ENCODE results near the gene HERC2.
"Not testable (repeated sequence)": the region's sequence is repeated elsewhere in the genome, so short reads cannot be mapped to it uniquely, and the experiment has no call there.

The HERC2 gene

GRCh38 chr15:28322129-28322588 is at the start of gene HERC2:
TSS of gene HERC2 (minus strand) at chr15:28322179. CDS start at chr15:28321433, 746 bp downstream.
- not testable (repeated sequence) for DNase-seq (ENCODE audit: low spot score); FAIRE-seq

- not testable (repeated sequence) for DNase-seq (ENCODE audit: low spot score); FAIRE-seq
Measured at GRCh38 chr15:28365502-28365901, 43.5 kb upstream of the HERC2 start.

GRCh38 chr15:28357984-28358383 is 36.0 kb upstream of the HERC2 start, which contains the start of gene GOLGA6L24:
TSS of gene GOLGA6L24 (minus strand) at chr15:28358084. CDS start at chr15:28358023, 61 bp downstream.
- not testable (repeated sequence) for FAIRE-seq; DNase-seq (ENCODE audit: low spot score)

GRCh38 chr15:28321358-28322078 is 461 bp downstream of the HERC2 start:
- DNase-seq (ENCODE audit: low spot score); FAIRE-seq: not testable (repeated sequence)

- FAIRE-seq; DNase-seq (ENCODE audit: low spot score): not testable (repeated sequence)
Measured at GRCh38 chr15:28319725-28320124, 2.3 kb downstream of the HERC2 start.

GRCh38 chr15:28318828-28319227 is 3.2 kb downstream of the HERC2 start:
- not testable (repeated sequence) for FAIRE-seq; DNase-seq (ENCODE audit: low spot score)

- FAIRE-seq: not testable (repeated sequence)
Measured at GRCh38 chr15:28318122-28318521, 3.9 kb downstream of the HERC2 start.

GRCh38 chr15:28316958-28317357 is 5.0 kb downstream of the HERC2 start:
- FAIRE-seq: not testable (repeated sequence)

More at GRCh38 chr15:28318122-28318521, 3.9 kb downstream of the HERC2 start:
- DNase-seq (ENCODE audit: low spot score): not testable (repeated sequence)

GRCh38 chr15:28310454-28310853 is 11.5 kb downstream of the HERC2 start:
- FAIRE-seq; DNase-seq (ENCODE audit: low spot score): not testable (repeated sequence)

More at GRCh38 chr15:28316958-28317357, 5.0 kb downstream of the HERC2 start:
- not testable (repeated sequence) for DNase-seq (ENCODE audit: low spot score)

GRCh38 chr15:28308718-28309117 is 13.3 kb downstream of the HERC2 start:
- DNase-seq (ENCODE audit: low spot score); FAIRE-seq: not testable (repeated sequence)

- FAIRE-seq; DNase-seq (ENCODE audit: low spot score): not testable (repeated sequence)
Measured at GRCh38 chr15:28305700-28306099, 16.3 kb downstream of the HERC2 start.

- not testable (repeated sequence) for DNase-seq (ENCODE audit: low spot score); FAIRE-seq
Measured at GRCh38 chr15:28297434-28297833, 24.5 kb downstream of the HERC2 start.

- DNase-seq (ENCODE audit: low spot score); FAIRE-seq: not testable (repeated sequence)
Measured at GRCh38 chr15:28296814-28297213, 25.2 kb downstream of the HERC2 start.

GRCh38 chr15:28295009-28295563 is 26.9 kb downstream of the HERC2 start:
- not testable (repeated sequence) for DNase-seq (ENCODE audit: low spot score); FAIRE-seq

- not testable (repeated sequence) for DNase-seq (ENCODE audit: low spot score); FAIRE-seq
Measured at GRCh38 chr15:28294560-28294959, 27.4 kb downstream of the HERC2 start.

GRCh38 chr15:28289694-28290463 is 32.1 kb downstream of the HERC2 start:
- no peak for FAIRE-seq
- DNase-seq (ENCODE audit: low spot score): no peak

GRCh38 chr15:28288830-28289693 is 32.9 kb downstream of the HERC2 start:
- FAIRE-seq; DNase-seq (ENCODE audit: low spot score): not testable (repeated sequence)

GRCh38 chr15:28286659-28287058 is 35.3 kb downstream of the HERC2 start:
- not testable (repeated sequence) for FAIRE-seq

GRCh38 chr15:28286031-28286430 is 35.9 kb downstream of the HERC2 start:
- DNase-seq (ENCODE audit: low spot score) (no peak), FAIRE-seq (no peak)

More at GRCh38 chr15:28286659-28287058, 35.3 kb downstream of the HERC2 start:
- not testable (repeated sequence) for DNase-seq (ENCODE audit: low spot score)

GRCh38 chr15:28281876-28282275 is 40.1 kb downstream of the HERC2 start:
- FAIRE-seq: no peak
- no peak for DNase-seq (ENCODE audit: low spot score)
